ENCODE measurements around the gene IL36G.

DNA sequence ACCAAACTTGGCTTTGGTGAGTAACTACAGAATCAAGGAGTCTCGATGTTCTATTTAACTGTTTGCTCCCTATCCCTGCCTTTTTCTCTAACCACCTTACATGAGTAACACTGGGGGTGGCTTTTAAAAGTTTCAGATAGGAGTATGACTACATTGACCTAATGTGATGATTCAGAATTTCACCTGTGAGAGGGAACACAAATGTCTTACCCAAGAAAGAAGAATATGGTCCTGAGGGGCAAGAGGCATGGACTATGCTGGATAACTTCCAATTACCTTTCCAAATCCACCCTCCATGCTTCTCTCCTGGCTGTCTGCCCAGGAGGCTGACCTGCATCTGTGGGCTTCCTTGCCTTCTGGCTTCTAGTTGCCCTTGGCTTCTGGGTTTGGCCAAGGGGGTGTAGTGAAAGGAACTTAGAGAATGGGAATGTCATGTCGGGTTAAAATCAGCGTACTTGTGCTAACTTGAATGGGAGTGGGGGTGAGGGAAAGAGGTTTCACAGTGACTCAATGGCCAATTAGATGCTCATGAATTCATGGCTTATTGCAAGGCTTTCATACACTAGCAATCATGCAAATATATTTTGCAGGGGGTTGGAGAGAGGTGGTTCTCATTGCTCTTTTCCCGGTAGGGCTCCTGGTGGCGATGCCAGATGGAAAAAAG, 5.3 kb upstream of the IL36G start:
- TF ChIP-seq CTCF (IDR thresholded peaks at IDR 0.05) (no peak), POLR2AphosphoS5 (IDR thresholded peaks at IDR 0.05) (no peak), EP300 (IDR thresholded peaks at IDR 0.05) (no peak), POLR2A (IDR thresholded peaks at IDR 0.05; ENCODE audit: low read depth) (no peak)
